GM21526 (cell line): ENCODE data around the gene CCDC47.
"Not testable (repeated sequence)": the region's sequence is repeated elsewhere in the genome, so short reads cannot be mapped to it uniquely, and the experiment has no call there.

Experiments used
- ATAC-seq: cut with Tn5 transposase; IDR thresholded peaks from one replicate; pipeline ENCODE4 v1.9.1; 2021; ENCODE audit warnings: moderate library complexity; ENCODE audit not compliant: unreplicated experiment, low FRiP score

CCDC47 gene

GRCh38 chr17:63740464-63741142 lies 32.8 kb downstream of the CCDC47 start:
- ATAC-seq, result no peak

- ATAC-seq, result no peak
Measured at GRCh38 chr17:63735691-63736090, 37.7 kb downstream of the CCDC47 start.

- ATAC-seq, result no peak
Measured at GRCh38 chr17:63722403-63722802, 51.0 kb downstream of the CCDC47 start.

GRCh38 chr17:63720194-63720593 lies 53.2 kb downstream of the CCDC47 start:
- not testable (repeated sequence) for ATAC-seq

DNA sequence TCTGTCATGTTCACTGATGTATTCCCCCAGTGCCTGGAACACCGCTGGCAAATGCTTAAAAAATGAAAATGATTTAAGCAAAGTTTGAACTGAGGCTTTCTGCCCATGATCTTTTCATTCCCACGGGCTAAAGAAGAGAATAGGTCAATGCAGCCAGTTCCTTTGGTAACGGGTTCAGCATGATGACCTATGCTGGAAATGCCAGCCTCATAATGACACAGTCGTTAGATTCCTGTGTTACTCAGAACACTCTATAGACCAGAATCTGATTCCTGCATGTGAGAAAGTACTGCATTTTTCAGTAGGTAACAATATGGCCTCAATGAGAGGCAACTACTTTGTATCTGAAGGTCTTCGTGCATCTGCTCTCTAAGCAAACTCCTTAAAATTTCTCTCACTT lies 54.4 kb downstream of the CCDC47 start:
- no peak for ATAC-seq

DNA sequence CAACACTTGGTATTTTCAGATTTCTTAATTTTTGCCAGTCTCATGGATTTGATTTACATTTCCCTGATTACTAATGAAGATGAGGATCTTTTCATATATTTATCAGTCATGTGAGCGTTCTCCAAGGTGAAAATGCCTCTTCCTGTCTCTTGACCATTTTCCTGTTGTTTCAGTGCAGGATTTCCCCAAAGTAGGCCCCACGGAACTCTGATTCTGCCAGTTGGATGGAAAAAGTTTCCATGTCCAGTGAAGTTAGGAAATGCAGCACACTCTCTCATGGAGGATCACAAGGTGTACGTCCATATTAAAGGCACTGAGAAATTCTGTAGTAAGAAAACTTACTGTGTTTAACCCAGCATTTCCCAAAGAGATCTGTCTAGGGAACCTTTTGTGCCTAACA lies 57.0 kb downstream of the CCDC47 start:
- no peak for ATAC-seq

DNA sequence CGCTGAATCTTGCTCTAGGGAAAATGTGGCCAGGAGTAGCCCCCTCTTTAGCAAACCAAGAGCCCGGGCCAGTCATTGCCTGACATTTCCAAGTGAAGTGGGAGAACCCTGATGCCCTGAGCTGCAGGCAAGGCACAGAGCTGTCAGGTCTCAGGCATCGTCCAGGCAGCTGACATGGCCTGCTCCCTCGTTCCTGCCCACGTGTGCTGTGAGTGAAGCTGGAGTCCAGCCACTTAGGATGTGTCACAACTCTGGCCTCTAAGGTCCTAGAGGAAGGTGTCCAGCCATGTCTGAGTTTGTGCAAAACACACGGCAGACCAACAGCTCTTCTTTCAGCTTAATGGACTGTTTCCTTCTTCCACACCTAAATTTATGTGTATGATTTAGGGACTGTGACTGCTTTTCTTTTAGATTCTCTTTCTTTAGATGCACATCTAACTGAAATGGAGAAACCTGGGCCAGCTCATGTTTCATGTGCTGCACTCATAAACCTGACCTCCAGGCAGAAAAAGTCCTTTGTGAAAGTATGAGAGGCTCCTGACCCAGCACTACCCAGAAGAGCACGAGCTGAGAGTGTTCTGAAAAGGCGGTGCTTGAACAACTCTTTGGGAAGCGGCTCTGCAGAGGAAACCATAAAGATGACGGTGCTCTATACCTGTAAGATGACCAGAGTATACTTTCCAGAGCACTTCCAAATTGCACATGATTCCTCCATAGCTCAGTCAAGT lies 58.7 kb downstream of the CCDC47 start:
- no peak for ATAC-seq

- ATAC-seq, result no peak
Measured at GRCh38 chr17:63709110-63709509, 64.3 kb downstream of the CCDC47 start.

DNA sequence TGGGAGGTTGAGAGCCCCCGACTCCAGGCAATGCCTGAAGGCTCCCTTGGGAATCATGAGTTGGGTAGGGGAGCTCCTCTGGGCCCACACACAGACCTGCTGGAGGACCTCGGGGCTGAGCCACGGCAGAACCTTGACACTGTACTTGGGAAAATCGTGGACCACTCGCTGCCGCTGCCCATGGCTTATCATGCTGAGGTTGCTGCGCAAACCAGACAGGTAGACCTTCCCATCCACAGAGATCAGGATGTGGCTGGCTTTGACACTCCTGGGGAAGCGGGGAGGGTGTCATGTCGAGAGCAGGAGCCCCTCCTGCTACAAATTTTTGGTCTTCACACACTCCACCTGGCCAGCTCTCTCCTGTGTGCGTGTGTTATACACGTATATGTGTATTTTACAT lies 66.2 kb downstream of the CCDC47 start:
- ATAC-seq, result no peak

- ATAC-seq, result no peak
Measured at GRCh38 chr17:63706336-63707082, 66.9 kb downstream of the CCDC47 start.

GRCh38 chr17:63705657-63706056 lies 67.7 kb downstream of the CCDC47 start:
- no peak for ATAC-seq

GRCh38 chr17:63704836-63705235 lies 68.6 kb downstream of the CCDC47 start:
- no peak for ATAC-seq

- no peak for ATAC-seq
Measured at GRCh38 chr17:63704259-63704576, 69.2 kb downstream of the CCDC47 start.

DNA sequence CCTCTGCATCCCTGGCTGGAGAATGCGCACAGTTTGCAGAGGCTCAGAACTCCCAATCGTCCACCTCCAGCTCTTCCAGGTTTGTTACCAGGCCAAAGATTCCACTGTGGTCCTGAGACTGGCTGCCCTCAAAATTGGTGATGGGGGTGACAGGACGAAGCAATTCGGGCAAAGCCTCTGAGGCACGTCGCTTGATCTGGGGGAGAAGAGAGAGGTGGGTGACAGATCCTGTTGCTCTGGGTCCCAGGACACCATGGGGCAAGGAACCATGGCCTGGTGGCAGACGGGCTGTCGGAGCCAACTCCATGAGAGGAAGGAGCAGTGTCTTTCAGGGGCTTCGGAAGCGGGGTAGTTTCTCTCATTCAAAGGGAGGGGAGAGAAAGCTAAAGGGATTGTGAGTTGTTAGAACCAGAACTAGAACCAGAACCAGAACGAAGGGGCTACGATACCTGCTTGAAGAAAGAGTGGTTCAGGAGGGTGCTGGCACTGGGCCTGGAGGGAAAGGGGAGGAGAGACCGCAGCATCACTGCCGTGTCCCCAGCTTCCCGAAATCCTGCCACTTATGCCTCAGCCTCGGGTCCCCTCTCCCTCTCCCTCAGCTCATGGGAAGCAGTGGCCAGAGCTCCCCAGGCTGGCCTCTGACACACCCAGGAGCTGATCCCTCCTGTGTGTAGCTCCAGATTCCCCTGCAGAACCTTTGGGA lies 69.7 kb downstream of the CCDC47 start:
- no peak for ATAC-seq

GRCh38 chr17:63703029-63703428 lies 70.4 kb downstream of the CCDC47 start:
- no peak for ATAC-seq

- ATAC-seq, result no peak
Measured at GRCh38 chr17:63702721-63703015, 70.7 kb downstream of the CCDC47 start.

DNA sequence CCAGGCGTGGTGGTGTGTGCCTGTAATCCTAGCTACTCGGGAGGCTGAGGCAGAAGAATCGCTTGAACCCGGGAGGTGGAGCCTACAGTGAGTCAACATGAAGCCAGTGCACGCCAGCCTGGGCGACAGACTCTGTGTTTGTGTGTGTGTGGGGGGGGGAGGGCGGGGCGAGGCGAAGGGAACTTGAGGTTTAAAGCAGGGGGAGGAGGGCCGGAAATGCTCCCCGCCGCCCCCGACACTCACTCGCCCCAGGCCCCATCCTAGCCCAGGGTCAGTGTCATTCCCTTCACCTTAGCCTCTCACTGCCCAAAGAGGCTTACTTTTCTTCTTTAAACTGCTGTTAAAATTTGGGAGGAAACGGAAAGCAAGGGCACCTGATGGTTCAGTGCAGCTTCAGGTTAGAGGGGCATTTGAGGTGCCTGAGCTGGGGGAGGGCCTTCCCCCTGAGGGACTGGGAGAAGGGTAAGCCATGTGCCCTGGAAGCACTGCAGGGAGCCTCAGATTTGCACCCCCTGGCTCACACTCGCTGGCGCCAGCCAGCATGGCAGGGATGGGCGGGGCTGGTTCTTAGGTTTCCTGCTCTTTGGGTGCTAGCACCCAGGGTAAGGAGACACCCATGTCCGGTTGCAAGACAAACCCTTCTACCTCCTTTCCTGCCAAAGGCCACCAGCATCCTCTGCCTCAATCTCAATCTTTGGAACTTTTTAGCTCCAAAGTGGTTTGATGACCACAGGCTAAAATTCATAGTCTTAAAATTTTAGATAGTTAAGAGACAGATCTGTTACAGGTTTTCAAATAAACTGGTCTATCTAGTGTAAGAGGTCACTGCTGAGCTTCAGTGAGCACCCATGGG lies 71.3 kb downstream of the CCDC47 start:
- ATAC-seq, result no peak

DNA sequence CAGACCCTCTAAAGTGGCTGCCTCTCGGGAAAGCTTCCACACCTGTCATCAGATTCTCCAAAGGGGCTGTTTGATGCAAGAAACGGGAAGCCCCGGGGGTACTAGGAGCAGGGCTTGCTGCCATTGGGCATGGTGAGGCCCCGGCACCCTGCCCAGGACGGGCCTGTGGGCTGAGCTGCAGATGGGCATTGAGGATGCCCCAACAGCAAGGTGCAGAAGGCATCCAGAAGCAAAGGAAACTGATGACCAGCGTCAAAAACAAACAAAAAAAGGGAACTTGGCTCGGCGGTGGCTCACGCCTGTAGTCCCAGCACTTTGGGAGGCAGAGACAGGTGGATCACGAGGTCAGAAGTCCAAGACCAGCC lies 72.0 kb downstream of the CCDC47 start:
- no peak for ATAC-seq

DNA sequence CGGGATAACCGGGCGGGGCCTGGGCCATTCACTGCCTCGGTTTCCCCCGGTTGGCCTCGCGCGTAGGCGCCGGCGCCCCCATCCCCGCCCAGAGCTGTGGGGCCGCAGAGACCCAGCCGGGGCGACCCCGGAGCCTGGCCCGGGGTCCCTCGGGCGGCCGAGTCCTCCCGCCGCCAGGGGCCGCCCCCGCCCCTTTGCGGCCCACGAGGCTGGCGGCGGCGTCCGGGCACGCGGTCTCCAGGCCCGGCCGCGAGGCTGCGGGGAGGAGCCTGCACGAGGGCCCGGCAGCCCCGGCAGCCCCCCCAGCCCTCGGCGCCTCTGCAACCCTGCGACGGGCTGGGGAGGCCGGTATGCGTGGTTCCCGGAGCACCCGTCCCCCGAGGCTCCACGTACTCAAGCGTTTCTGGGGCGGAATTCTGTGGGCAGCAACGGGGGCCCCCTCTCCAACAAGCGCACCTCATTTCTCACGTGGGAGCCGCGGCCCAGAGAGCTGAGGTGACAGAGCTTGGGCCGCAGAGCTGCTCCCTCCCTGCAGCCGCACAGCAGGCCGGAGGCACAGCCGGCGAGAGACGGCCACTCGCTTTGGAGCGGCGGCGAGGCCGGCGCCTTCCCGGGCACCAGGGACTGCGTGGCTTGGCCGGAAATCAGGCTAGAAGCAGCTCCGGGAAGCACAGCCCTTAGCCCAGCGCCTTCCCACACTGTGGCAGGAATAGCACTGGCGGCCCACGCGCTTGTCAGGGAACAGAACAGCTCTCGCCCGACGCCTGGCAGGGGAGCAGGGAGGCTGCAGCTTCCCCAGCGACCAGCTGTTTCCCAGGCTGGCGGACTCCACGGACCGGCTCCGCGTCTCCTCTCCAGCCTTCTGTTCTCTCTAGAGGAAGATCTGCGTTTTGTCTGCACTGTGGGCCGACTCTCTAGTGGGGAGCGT lies 72.6 kb downstream of the CCDC47 start:
- ATAC-seq, result no peak
